G401.6 (cell line): ENCODE measurements around the gene OGDH.
"Not testable (repeated sequence)": the region's sequence is repeated elsewhere in the genome, so short reads cannot be mapped to it uniquely, and the experiment has no call there.

Experiments
- FAIRE-seq: peaks from 2 replicates; lab custom pipeline; 2012; peaks lifted over from hg19 to GRCh38; lab: Jason Lieb, UNC

The OGDH gene

DNA sequence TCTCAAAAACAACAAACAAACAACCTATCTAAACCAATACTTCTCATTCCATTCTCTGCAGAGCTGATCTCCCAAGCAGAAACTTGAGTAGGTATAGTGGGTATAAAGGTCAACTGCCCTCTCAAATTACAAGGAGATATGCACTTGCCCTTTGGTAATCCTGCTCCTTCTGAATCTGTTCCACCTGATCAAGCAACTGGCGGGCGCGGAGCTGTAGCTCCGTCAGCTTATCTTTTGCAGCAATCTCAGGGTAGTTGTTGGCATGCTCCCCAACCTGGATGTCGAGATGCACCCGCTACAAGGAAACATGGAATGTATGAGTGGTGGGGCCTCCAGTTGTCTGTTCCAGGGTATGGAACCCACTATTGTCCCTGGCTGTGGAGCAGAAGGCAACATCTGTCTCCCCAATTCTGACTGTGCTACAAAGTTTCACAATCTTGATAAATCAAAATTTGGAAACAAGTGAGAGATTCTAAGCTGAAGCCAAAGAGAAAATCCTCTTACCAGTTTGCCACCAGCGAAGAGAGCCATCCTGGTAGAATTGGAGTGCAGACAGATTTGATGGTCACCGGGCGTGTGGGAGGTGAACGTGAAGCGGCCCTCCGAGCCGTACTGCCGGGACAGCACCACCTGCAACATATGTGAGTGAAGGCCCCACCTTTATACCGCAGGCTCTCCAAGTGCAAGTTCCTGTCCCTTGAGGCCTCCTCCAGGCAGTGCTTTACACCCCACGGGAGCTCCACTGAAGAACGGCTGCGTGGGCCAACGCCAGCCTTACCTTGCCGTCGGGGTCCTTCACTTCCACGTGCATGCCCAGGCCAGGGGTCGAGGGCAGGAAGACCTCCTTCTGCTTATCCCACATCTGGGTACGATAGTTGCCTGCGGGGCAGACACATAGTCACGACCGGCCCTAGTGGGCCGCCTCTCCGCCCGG lies 25.2 kb upstream of the OGDH start:
- FAIRE-seq, result no peak

- peak; percentile 94 for FAIRE-seq
These were observed 24.4 kb upstream of the OGDH start, which contains the start of gene TMED4 for GRCh38 chr7:44581879-44582603. Gene TMED4 (minus strand): TSS chr7:44582231. CDS start chr7:44582206, 25 bp downstream.

DNA sequence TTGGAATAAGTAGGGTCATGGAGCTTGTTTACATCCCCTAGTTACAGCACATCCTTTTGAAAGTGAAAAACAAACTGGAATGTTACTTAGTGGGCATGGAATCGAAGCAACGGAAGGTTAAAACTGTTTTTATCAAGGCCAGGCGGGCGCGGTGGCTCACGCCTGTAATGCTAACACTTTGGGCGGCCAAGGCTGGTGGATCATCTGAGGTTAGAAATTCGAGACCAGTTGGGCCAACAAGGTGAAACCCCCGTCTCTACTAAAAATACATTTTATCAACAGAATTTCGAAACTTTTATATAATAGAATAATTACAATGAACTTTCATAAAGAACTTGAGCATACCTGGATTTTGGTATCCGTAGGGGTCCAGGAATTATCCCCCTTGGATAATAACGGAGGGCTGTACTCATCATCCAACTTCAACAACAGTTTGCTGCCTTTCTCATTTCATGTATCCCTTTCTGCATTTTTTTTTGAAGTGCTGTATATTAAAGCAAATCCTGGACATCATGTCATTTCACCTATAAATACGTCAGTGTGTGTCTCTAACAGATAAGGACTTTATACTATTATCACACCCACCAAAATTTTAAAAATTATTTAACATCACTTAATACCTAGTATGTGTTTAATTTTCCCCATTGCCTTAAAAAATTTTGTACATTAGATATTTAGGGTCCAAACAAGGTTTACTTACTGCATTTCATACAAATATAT lies 23.1 kb upstream of the OGDH start:
- no peak for FAIRE-seq

- FAIRE-seq, result peak; percentile 96
These were observed 18.4 kb upstream of the OGDH start for GRCh38 chr7:44587843-44588711.

DNA sequence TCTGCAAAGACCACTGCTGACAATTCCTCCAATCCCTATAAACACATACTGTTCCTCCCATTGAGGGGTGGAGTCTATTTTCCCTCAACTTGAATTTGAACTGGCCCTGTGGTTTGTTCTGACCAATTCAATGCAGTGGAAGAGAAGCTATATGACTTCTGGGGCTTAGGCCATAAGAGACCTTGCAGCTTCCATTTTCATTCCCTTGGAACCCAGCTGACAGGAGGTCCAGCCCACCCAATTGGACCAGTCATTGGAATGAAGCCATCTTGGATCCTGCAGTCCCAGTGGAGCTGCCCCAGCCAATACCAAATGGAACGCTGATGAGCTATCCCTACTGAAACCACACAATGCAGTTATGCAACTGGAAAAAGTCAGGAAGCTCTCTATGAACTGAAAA lies 15.5 kb upstream of the OGDH start:
- FAIRE-seq, result no peak

- FAIRE-seq, result no peak
These were observed 10.3 kb upstream of the OGDH start for GRCh38 chr7:44595934-44596635.

DNA sequence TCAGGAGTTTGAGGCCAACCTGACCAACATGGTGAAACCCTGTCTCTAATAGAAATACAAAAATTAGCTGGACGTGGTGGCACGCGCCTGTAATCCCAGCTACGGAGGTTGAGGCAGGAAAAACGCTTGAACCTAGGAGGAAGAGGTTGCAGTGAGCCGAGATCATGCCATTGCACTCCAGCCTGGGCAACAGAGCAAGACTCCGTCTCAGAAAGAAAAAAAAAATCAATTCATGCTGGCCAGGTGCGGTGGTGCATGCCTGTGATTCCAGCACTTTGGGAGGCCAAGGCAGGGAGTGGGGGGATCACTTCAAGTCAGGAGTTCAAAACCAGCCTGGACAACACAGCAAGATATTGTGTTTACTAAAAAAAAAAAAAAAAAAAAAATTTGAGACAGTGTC lies 9.2 kb upstream of the OGDH start:
- not testable (repeated sequence) for FAIRE-seq

GRCh38 chr7:44599222-44599621 lies 7.2 kb upstream of the OGDH start:
- no peak for FAIRE-seq

DNA sequence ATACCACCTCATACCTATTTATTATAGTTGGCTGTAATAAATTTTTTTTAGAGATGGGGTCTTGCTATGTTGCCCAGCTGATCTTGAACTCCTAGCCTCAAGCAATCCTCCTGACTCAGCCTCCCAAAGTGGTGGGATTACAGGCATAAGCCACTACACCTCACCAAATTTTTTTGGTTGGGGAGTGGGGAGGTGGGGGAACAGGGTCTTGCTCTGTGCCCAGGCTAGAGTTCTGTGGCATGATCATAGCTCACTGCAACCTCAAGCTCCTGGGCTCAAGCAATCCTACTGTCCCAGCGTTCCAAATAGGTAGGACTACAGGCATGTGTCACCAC lies 3.9 kb upstream of the OGDH start:
- no peak for FAIRE-seq

- no peak for FAIRE-seq
These were observed 3.2 kb upstream of the OGDH start for GRCh38 chr7:44603193-44603592.

GRCh38 chr7:44604941-44605340 lies 1.5 kb upstream of the OGDH start:
- no peak for FAIRE-seq

GRCh38 chr7:44607141-44608068 lies 978 bp downstream of the OGDH start:
- FAIRE-seq, result no peak

DNA sequence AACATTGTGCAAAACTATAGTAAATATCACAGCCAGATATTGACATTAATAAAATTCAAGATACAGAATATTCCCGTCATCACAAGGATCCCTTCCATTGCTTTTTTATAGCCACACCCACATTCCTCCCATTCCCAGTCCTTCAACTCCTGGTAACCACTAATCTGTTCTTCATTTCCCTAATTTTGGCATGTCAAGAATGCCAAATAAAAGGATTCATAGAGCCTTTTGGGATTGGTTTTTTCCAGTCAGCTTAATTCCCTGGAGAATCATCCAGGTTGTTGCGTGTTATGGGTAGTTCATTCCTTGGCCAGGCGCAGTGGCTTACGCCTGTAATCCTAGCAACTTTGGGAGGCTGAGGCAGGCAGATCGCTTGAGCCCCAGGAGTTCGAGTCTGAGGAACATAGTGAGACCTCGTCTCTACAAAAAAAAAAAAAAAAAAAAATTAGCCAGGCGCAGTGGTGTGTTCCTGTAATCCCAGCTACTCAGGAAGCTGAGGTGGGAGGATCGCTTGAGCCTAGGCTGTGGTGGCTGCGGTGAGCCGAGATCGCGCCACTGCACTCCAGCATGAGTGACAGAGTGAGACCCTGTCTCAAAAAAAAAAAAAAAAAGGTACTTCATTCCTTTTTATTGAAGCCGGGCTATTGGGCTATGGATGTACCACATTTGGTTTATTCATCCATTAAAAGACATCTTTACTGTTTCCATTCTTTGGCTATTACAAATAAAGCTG lies 2.7 kb downstream of the OGDH start:
- FAIRE-seq, result no peak

DNA sequence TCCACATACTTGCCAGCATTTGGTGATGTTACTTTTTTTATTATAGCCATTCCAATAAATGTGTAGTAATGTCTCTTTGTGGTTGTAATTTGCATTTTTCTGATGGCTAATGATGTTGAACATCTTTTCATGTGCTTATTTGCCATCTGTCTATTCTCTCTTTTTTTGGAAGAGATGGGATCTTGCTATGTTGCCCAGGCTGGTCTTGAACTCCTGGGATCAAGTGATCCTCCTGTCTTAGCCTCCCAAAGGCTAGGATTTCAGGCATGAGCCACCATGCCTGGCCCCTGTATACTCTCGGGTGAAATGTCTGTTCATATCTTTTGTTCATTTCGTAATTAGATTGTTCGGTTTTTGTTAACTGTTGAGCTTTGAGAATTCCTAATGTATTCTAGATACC lies 3.4 kb downstream of the OGDH start:
- FAIRE-seq, result no peak

GRCh38 chr7:44615149-44615611 lies 8.8 kb downstream of the OGDH start:
- no peak for FAIRE-seq

DNA sequence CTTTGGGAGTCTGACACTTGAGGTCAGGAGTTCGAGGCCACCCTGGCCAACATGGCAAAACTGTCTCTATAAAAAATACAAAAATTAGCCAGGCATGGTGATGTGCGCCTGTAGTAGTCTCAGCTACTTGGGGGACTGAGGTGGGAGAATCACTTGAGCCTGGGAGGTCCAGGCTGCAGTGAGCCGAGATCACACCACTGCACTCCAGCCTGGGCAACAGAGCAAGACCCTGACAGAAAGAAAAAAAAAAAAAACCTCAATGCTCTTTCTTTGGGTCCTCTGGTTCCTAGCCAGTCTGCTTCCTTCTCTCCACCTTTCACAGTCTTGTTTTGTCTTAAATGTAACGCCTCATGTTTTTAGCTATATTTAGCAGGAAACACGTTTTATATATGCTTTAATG lies 9.4 kb downstream of the OGDH start:
- no peak for FAIRE-seq

GRCh38 chr7:44616545-44616944 lies 10.1 kb downstream of the OGDH start:
- peak; percentile 76 for FAIRE-seq

GRCh38 chr7:44617225-44617890 lies 10.9 kb downstream of the OGDH start:
- FAIRE-seq, result no peak

- FAIRE-seq, result no peak
These were observed 11.6 kb downstream of the OGDH start for GRCh38 chr7:44618045-44618444.
